Measurements from ENCODE around the gene TOX2.
A peak's percentile ranks its signal among the peaks of the same experiment; 100 is the strongest.

The TOX2 gene

GRCh38 chr20:43955750-43956191, 41.1 kb downstream of the TOX2 start:
- DNase-seq (ENCODE audit: low read depth in 1 of 2, low spot score in 1 of 2): no peak

GRCh38 chr20:43957392-43957791, 42.7 kb downstream of the TOX2 start:
- DNase-seq (ENCODE audit: low read depth in 1 of 2, low spot score in 1 of 2): no peak

GRCh38 chr20:43958626-43959025, 44.0 kb downstream of the TOX2 start:
- DNase-seq (ENCODE audit: low read depth in 1 of 2, low spot score in 1 of 2): no peak

- no peak for DNase-seq (ENCODE audit: low read depth in 1 of 2, low spot score in 1 of 2)
Observed at GRCh38 chr20:43959079-43959919, 44.6 kb downstream of the TOX2 start.

GRCh38 chr20:43959920-43960227, 45.2 kb downstream of the TOX2 start:
- no peak for DNase-seq (ENCODE audit: low read depth in 1 of 2, low spot score in 1 of 2)

GRCh38 chr20:43960231-43960630, 45.6 kb downstream of the TOX2 start:
- DNase-seq (ENCODE audit: low read depth in 1 of 2, low spot score in 1 of 2): no peak

GRCh38 chr20:43961116-43961515, 46.5 kb downstream of the TOX2 start:
- DNase-seq (ENCODE audit: low read depth in 1 of 2, low spot score in 1 of 2): no peak

GRCh38 chr20:43961541-43962471, 47.2 kb downstream of the TOX2 start:
- DNase-seq (ENCODE audit: low read depth in 1 of 2, low spot score in 1 of 2): no peak

- DNase-seq (ENCODE audit: low read depth in 1 of 2, low spot score in 1 of 2): no peak
Observed at GRCh38 chr20:43962530-43962929, 47.9 kb downstream of the TOX2 start.

GRCh38 chr20:43963233-43963632, 48.6 kb downstream of the TOX2 start:
- no peak for DNase-seq (ENCODE audit: low read depth in 1 of 2, low spot score in 1 of 2)

GRCh38 chr20:43963872-43964791, 49.5 kb downstream of the TOX2 start:
- DNase-seq (ENCODE audit: low read depth in 1 of 2, low spot score in 1 of 2): peak in 1 of 2 donors; percentile 28

GRCh38 chr20:43968341-43969000, 53.8 kb downstream of the TOX2 start:
- DNase-seq (ENCODE audit: low read depth in 1 of 2, low spot score in 1 of 2): no peak

GRCh38 chr20:43969028-43969447, 54.4 kb downstream of the TOX2 start:
- no peak for DNase-seq (ENCODE audit: low read depth in 1 of 2, low spot score in 1 of 2)

- DNase-seq (ENCODE audit: low read depth in 1 of 2, low spot score in 1 of 2): no peak
Observed at GRCh38 chr20:43969501-43970182, 55.0 kb downstream of the TOX2 start.

GRCh38 chr20:43971267-43971666, 56.6 kb downstream of the TOX2 start:
- no peak for DNase-seq (ENCODE audit: low read depth in 1 of 2, low spot score in 1 of 2)

- no peak for DNase-seq (ENCODE audit: low read depth in 1 of 2, low spot score in 1 of 2)
Observed at GRCh38 chr20:43972051-43972450, 57.4 kb downstream of the TOX2 start.

- no peak for DNase-seq (ENCODE audit: low read depth in 1 of 2, low spot score in 1 of 2)
Observed at GRCh38 chr20:43972692-43973091, 58.0 kb downstream of the TOX2 start.

- no peak for DNase-seq (ENCODE audit: low read depth in 1 of 2, low spot score in 1 of 2)
Observed at GRCh38 chr20:43973231-43973630, 58.6 kb downstream of the TOX2 start.

- no peak for DNase-seq (ENCODE audit: low read depth in 1 of 2, low spot score in 1 of 2)
Observed at GRCh38 chr20:43973671-43974450, 59.2 kb downstream of the TOX2 start.

Measured in activated T-helper 1 cell treated with anti-CD3 and anti-CD28 coated beads, Interleukin-2, amount 50 U/mL, for 16 hours (primary cell).